Measurements from ENCODE around the gene PATL1.

The PATL1 gene

GRCh38 chr11:59602432-59602831 lies 66.4 kb downstream of the PATL1 start:
- H3K9me3 Mint-ChIP-seq: no peaks in the 10 kb centered on the region
- H3K27me3 Mint-ChIP-seq (ENCODE audit: low read depth, poor library complexity): peaks cover 2% of the 10 kb centered on the region
- no peak for TF ChIP-seq CTCF (IDR thresholded peaks at IDR 0.05)
- DNase-seq: no peak
- H3K27ac Mint-ChIP-seq: no peak overlapping the region
- H3K4me3 Mint-ChIP-seq: no peak overlapping the region
- H3K36me3 Mint-ChIP-seq (ENCODE audit: low read depth): peaks cover 78% of the 10 kb centered on the region
- no peaks in the 10 kb centered on the region for H3K4me1 Mint-ChIP-seq

GRCh38 chr11:59601788-59602187 lies 67.0 kb downstream of the PATL1 start:
- Mint-ChIP-seq H3K27me3 (ENCODE audit: low read depth, poor library complexity) (peaks cover 2% of the 10 kb centered on the region), H3K4me3 (no peak overlapping the region), H3K27ac (no peak overlapping the region), H3K36me3 (ENCODE audit: low read depth) (peaks cover 80% of the 10 kb centered on the region), H3K4me1 (no peaks in the 10 kb centered on the region), H3K9me3 (no peaks in the 10 kb centered on the region)
- DNase-seq: no peak
- no peak for TF ChIP-seq CTCF (IDR thresholded peaks at IDR 0.05)

- Mint-ChIP-seq H3K36me3 (ENCODE audit: low read depth) (peaks cover 78% of the 10 kb centered on the region), H3K4me1 (no peaks in the 10 kb centered on the region), H3K9me3 (no peaks in the 10 kb centered on the region), H3K27ac (no peak overlapping the region), H3K27me3 (ENCODE audit: low read depth, poor library complexity) (peaks cover 2% of the 10 kb centered on the region), H3K4me3 (no peak overlapping the region)
- TF ChIP-seq CTCF (IDR thresholded peaks at IDR 0.05): no peak
- DNase-seq: no peak
These were observed 68.2 kb downstream of the PATL1 start for GRCh38 chr11:59600636-59601035.

GRCh38 chr11:59600234-59600633 lies 68.6 kb downstream of the PATL1 start:
- DNase-seq: no peak
- Mint-ChIP-seq H3K4me3 (no peak overlapping the region), H3K4me1 (no peaks in the 10 kb centered on the region), H3K36me3 (ENCODE audit: low read depth) (peaks cover 80% of the 10 kb centered on the region), H3K9me3 (no peaks in the 10 kb centered on the region), H3K27me3 (ENCODE audit: low read depth, poor library complexity) (peaks cover 2% of the 10 kb centered on the region), H3K27ac (no peak overlapping the region)
- TF ChIP-seq CTCF (IDR thresholded peaks at IDR 0.05): no peak

- H3K4me1 Mint-ChIP-seq: no peaks in the 10 kb centered on the region
- no peak overlapping the region for H3K27ac Mint-ChIP-seq
- peaks cover 2% of the 10 kb centered on the region for H3K27me3 Mint-ChIP-seq (ENCODE audit: low read depth, poor library complexity)
- H3K36me3 Mint-ChIP-seq (ENCODE audit: low read depth): peaks cover 85% of the 10 kb centered on the region
- DNase-seq: no peak
- no peak for TF ChIP-seq CTCF (IDR thresholded peaks at IDR 0.05)
- H3K4me3 Mint-ChIP-seq: no peak overlapping the region
- H3K9me3 Mint-ChIP-seq: no peaks in the 10 kb centered on the region
These were observed 69.9 kb downstream of the PATL1 start for GRCh38 chr11:59598961-59599360.
